Mesothelial cell of epicardium (in vitro differentiated cells): Measurements from ENCODE around the gene PPP1R2. TPM values are rescaled to one million over a fixed set of nuclear protein-coding genes. Genes with fewer than 3 reads are reported as not detected.

ENCODE experiments used
- DNase-seq, 2 experiments: peaks; one replicate each; pipeline ENCODE4 v3.0.0; 2021; ENCODE audit warnings: low spot score in 2 of 2; ENCODE audit not compliant: unreplicated experiment in 2 of 2
- H3K27ac Mint-ChIP-seq: 2 replicates; pipeline ENCODE4 v1.8.0; 2021; ENCODE audit warnings: mixed read lengths
- H3K27me3 Mint-ChIP-seq: 2 replicates; pipeline ENCODE4 v1.8.0; 2021; ENCODE audit warnings: low read depth, mixed read lengths
- H3K36me3 Mint-ChIP-seq: 2 replicates; pipeline ENCODE4 v1.8.0; 2021; ENCODE audit warnings: mixed read lengths
- H3K4me1 Mint-ChIP-seq: 2 replicates; pipeline ENCODE4 v1.8.0; 2021; ENCODE audit warnings: mixed read lengths
- H3K4me3 Mint-ChIP-seq: 2 replicates; pipeline ENCODE4 v1.8.0; 2021; ENCODE audit warnings: mild to moderate bottlenecking, moderate library complexity, mixed read lengths
- H3K9me3 Mint-ChIP-seq: 2 replicates; pipeline ENCODE4 v1.8.0; 2021; ENCODE audit warnings: mixed read lengths
- CTCF ChIP-seq: fragments of 200-600 bp; sonication (generic); IDR thresholded peaks from one replicate; pipeline ENCODE4 v1.5.0; 2021; ENCODE audit warnings: antibody characterized with exemption; ENCODE audit not compliant: unreplicated experiment
- total RNA-seq: library from RNA; stranded (reverse); gene quantifications from 3 replicates; pipeline ENCODE4 v1.2.1, GENCODE V29; 2021

The PPP1R2 gene
- total RNA-seq, 1 donor from 2014 or later: 27.4 TPM

GRCh38 chr3:195468391-195468776, 74.7 kb downstream of the PPP1R2 start:
- TF ChIP-seq CTCF: no peak
- Mint-ChIP-seq H3K9me3 (peaks cover 19% of the 10 kb centered on the region), H3K27ac (no peak overlapping the region), H3K4me3 (no peak overlapping the region), H3K27me3 (no peaks in the 10 kb centered on the region), H3K4me1 (peaks cover 17% of the 10 kb centered on the region), H3K36me3 (peaks cover 2% of the 10 kb centered on the region)
- DNase-seq: no peak

GRCh38 chr3:195467641-195468390, 75.3 kb downstream of the PPP1R2 start:
- peaks cover 2% of the 10 kb centered on the region for H3K36me3 Mint-ChIP-seq
- no peak overlapping the region for H3K27ac Mint-ChIP-seq
- H3K4me1 Mint-ChIP-seq: peaks cover 17% of the 10 kb centered on the region
- no peak for TF ChIP-seq CTCF
- no peak for DNase-seq
- peaks cover 19% of the 10 kb centered on the region for H3K9me3 Mint-ChIP-seq
- no peaks in the 10 kb centered on the region for H3K27me3 Mint-ChIP-seq
- H3K4me3 Mint-ChIP-seq: no peak overlapping the region

- no peak for DNase-seq
- TF ChIP-seq CTCF: no peak
- peaks cover 19% of the 10 kb centered on the region for H3K9me3 Mint-ChIP-seq
- H3K27ac Mint-ChIP-seq: no peak overlapping the region
- H3K27me3 Mint-ChIP-seq: no peaks in the 10 kb centered on the region
- H3K4me3 Mint-ChIP-seq: no peak overlapping the region
- H3K36me3 Mint-ChIP-seq: peaks cover 2% of the 10 kb centered on the region
- H3K4me1 Mint-ChIP-seq: peaks cover 15% of the 10 kb centered on the region
Measured at GRCh38 chr3:195466251-195466650, 76.9 kb downstream of the PPP1R2 start.

Other genes starting within 250 kb of the PPP1R2 start
- gene ACAP2, start 100.3 kb downstream of the PPP1R2 start, total RNA-seq: 43.6 to 49.7 TPM (median 47.5 TPM) in 3 replicates
- 0.63 to 1.2 TPM (median 0.86 TPM) in 3 replicates for gene APOD, start 40.6 kb upstream of the PPP1R2 start, total RNA-seq
- gene MUC20, start 177.7 kb upstream of the PPP1R2 start, total RNA-seq: 8.7 to 11.7 TPM (median 9.4 TPM) in 3 replicates